HEK293T (cell line): ENCODE data around the gene PLA2G7.

ENCODE experiments used
- ARNT ChIP-seq: fragments of 450-650 bp; IDR thresholded peaks from 2 replicates; pipeline ENCODE4 v1.6.1; 2017; ENCODE audit warnings: mild to moderate bottlenecking
- BHLHE40 ChIP-seq: fragments of 450-650 bp; IDR thresholded peaks from 2 replicates; pipeline ENCODE4 v1.6.1; 2016; ENCODE audit warnings: mild to moderate bottlenecking, moderate library complexity, borderline replicate concordance
- CTBP1 ChIP-seq: fragments of 450-650 bp; IDR thresholded peaks from 2 replicates; pipeline ENCODE4 v1.6.1; 2016; ENCODE audit warnings: borderline replicate concordance
- ELF4 ChIP-seq: fragments of 450-650 bp; IDR thresholded peaks from 2 replicates; pipeline ENCODE4 v1.6.1; 2017; ENCODE audit warnings: antibody characterized with exemption
- FOXA1 ChIP-seq: fragments of 450-650 bp; IDR thresholded peaks from 2 replicates; pipeline ENCODE4 v1.6.1; 2016; ENCODE audit warnings: mild to moderate bottlenecking
- FOXM1 ChIP-seq: fragments of 450-650 bp; IDR thresholded peaks from 2 replicates; pipeline ENCODE4 v1.6.1; 2017; ENCODE audit warnings: mild to moderate bottlenecking, borderline replicate concordance
- NFRKB ChIP-seq: fragments of 450-650 bp; IDR thresholded peaks from 2 replicates; pipeline ENCODE4 v1.6.1; 2016; ENCODE audit warnings: mild to moderate bottlenecking, moderate library complexity
- SUZ12 ChIP-seq: fragments of 450-650 bp; IDR thresholded peaks from 2 replicates; pipeline ENCODE4 v1.6.1; 2016; ENCODE audit warnings: mild to moderate bottlenecking
- TF ChIP-seq, protein P1 (sequence below): fragments of 450-650 bp; IDR thresholded peaks from 2 replicates; pipeline ENCODE4 v1.6.1; 2016

DNA sequence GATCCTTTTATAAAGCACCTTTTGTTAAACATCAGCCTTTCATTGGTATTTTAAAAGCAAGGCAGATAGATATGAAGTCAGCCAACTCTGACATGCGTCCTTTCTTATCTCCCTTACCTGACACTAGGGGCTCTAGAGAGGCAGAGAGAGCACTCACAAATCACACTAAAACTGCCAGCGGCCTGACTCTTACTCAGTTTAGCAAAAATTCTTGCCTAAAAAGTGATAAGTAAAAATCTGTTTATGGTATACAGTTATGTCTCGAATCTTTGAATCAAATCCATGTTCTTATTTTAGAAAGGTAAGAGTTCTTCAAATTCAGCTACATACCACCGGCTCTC lies 57.9 kb downstream of the PLA2G7 start:
- TF ChIP-seq BHLHE40, result no peak
- TF ChIP-seq, protein P1, sequence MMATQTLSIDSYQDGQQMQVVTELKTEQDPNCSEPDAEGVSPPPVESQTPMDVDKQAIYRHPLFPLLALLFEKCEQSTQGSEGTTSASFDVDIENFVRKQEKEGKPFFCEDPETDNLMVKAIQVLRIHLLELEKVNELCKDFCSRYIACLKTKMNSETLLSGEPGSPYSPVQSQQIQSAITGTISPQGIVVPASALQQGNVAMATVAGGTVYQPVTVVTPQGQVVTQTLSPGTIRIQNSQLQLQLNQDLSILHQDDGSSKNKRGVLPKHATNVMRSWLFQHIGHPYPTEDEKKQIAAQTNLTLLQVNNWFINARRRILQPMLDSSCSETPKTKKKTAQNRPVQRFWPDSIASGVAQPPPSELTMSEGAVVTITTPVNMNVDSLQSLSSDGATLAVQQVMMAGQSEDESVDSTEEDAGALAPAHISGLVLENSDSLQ, result peak; percentile 72
- TF ChIP-seq ELF4, result no peak
- no peak for TF ChIP-seq FOXM1
- no peak for TF ChIP-seq ARNT
- no peak for TF ChIP-seq NFRKB
- TF ChIP-seq FOXA1, result no peak
- TF ChIP-seq CTBP1, result no peak
- no peak for TF ChIP-seq SUZ12
